Mucosa of descending colon (tissue), 3 donors: ENCODE data around the gene ATP8A1. TPM values are rescaled to one million over a fixed set of nuclear protein-coding genes. Genes with fewer than 3 reads are reported as not detected.
A peak's percentile ranks its signal among the peaks of the same experiment; 100 is the strongest.
"Not testable (repeated sequence)": the region's sequence is repeated elsewhere in the genome, so short reads cannot be mapped to it uniquely, and the experiment has no call there.

ENCODE experiments used
- ATAC-seq: fragments of 200-7000 bp; cut with Tn5 transposase; one replicate; pipeline ENCODE4 v1.9.1; 2020; ENCODE audit warnings: mild to moderate bottlenecking, moderate library complexity
- DNase-seq, 3 donors: peaks; one replicate each; pipeline ENCODE4 v3.0.0-alpha.2; 2020
- H3K36me3 ChIP-seq: fragments of 200-600 bp; one replicate; pipeline ENCODE4 v1.8.0; 2021; ENCODE audit warnings: low read depth, mild to moderate bottlenecking
- H3K4me1 ChIP-seq: fragments of 200-600 bp; one replicate; pipeline ENCODE4 v1.8.0; 2021; ENCODE audit warnings: low read depth, mild to moderate bottlenecking
- H3K4me3 ChIP-seq: fragments of 200-600 bp; one replicate; pipeline ENCODE4 v1.8.0; 2021; ENCODE audit warnings: mild to moderate bottlenecking
- H3K9me3 ChIP-seq: fragments of 200-600 bp; one replicate; pipeline ENCODE4 v1.8.0; 2021; ENCODE audit warnings: mild to moderate bottlenecking
- CTCF ChIP-seq: fragments of 200-600 bp; IDR thresholded peaks from one replicate; pipeline ENCODE4 v1.8.0; 2022; ENCODE audit warnings: antibody characterized with exemption, mild to moderate bottlenecking
- intact Hi-C, 2 donors: fragments of 100-400 bp; cut with DNase I in 1 of 2; cut with micrococcal nuclease in 1 of 2; formaldehyde crosslinking; loops; one replicate each; pipeline versions ENCODE4 v1.11.0 to v1.11.1; 2022; cut with DNase I, micrococcal nuclease
- long read RNA-seq, 2 donors: library from polyadenylated mRNA; unstranded; transcript quantifications; one replicate each; pipeline ENCODE4 v2.0.0, GENCODE V29; 2019 to 2021
- total RNA-seq, 3 donors: library from RNA; stranded (reverse); fragmentation: NEBNext Ultra II Directional in 2 of 3; extraction: Animal tissue kit (Norgen Biotek cat#: 25700) in 2 of 3; gene quantifications; one replicate each; pipeline versions ENCODE4 v1.2.1 to v1.2.4, GENCODE V29; 2021 to 2023
- donor health status: DM: no; HTN: no; CAD: no; lungs with moderate emphysema.
- donor health status: DM: no; HTN: no; CAD: no.
- donor health status: DM: no; HTN: yes; CAD: no.

The ATP8A1 gene
- total RNA-seq = 10 to 100 TPM; 40.3 to 92.0 (median 41.1) TPM
- long read RNA-seq, donor 1, full-length matches to known transcripts = 6 of 16 reads
- long read RNA-seq, donor 1, partial matches to known transcripts = 3 of 16 reads
- long read RNA-seq, donor 1, other reads (novel, unspliced or antisense) = 7 of 16 reads
- long read RNA-seq, donor 2, partial matches to known transcripts = 2 of 8 reads
- long read RNA-seq, donor 2, other reads (novel, unspliced or antisense) = 4 of 8 reads

- no peak for TF ChIP-seq CTCF
- intact Hi-C loops = no loop called here
These were observed at the start of gene ATP8A1 for GRCh38 chr4:42656944-42657792. Gene ATP8A1, minus strand, starts transcription at chr4:42657105. Its CDS starts 232 bp downstream, at chr4:42656873.

GRCh38 chr4:42706086-42706485 is 49.2 kb upstream of the ATP8A1 start:
- no peak for ATAC-seq
- no peak overlapping the region for H3K4me3 ChIP-seq
- TF ChIP-seq CTCF = no peak
- no peaks in the 10 kb centered on the region for H3K36me3 ChIP-seq
- intact Hi-C loops = no loop called here
- H3K9me3 ChIP-seq = no peaks in the 10 kb centered on the region
- no peak for DNase-seq
- H3K4me1 ChIP-seq = peaks cover 5% of the 10 kb centered on the region

More at GRCh38 chr4:42656944-42657792, at the start of gene ATP8A1:
- ATAC-seq (peak; percentile 95), DNase-seq (peak; percentile 94 to 96 (median 94))
- Histone ChIP-seq H3K4me3 (peak within 1 kb of the TSS; percentile 77), H3K4me1 (peaks cover 18% of the 10 kb centered on the region), H3K9me3 (no peaks in the 10 kb centered on the region), H3K36me3 (no peaks in the 10 kb centered on the region)

- no peak for ATAC-seq
These were observed 46.9 kb upstream of the ATP8A1 start for GRCh38 chr4:42703813-42704212.

GRCh38 chr4:42702895-42703294 is 46.0 kb upstream of the ATP8A1 start:
- no peak for DNase-seq
- no peaks in the 10 kb centered on the region for H3K4me1 ChIP-seq
- intact Hi-C loops = no loop called here
- no peak for TF ChIP-seq CTCF
- H3K36me3 ChIP-seq = no peaks in the 10 kb centered on the region
- no peaks in the 10 kb centered on the region for H3K9me3 ChIP-seq
- ATAC-seq = no peak
- no peak overlapping the region for H3K4me3 ChIP-seq

More at GRCh38 chr4:42703813-42704212, 46.9 kb upstream of the ATP8A1 start:
- no peaks in the 10 kb centered on the region for H3K36me3 ChIP-seq
- no peaks in the 10 kb centered on the region for H3K4me1 ChIP-seq
- no peak overlapping the region for H3K4me3 ChIP-seq
- no peak for TF ChIP-seq CTCF
- H3K9me3 ChIP-seq = no peaks in the 10 kb centered on the region
- intact Hi-C loops = no loop called here
- no peak for DNase-seq

- ATAC-seq, DNase-seq, H3K4me3 ChIP-seq, intact Hi-C loops, H3K36me3 ChIP-seq, H3K9me3 ChIP-seq, H3K4me1 ChIP-seq: not testable (repeated sequence)
These were observed 44.9 kb upstream of the ATP8A1 start for GRCh38 chr4:42701780-42702179.

GRCh38 chr4:42690537-42690936 is 33.6 kb upstream of the ATP8A1 start:
- no peak for TF ChIP-seq CTCF
- ATAC-seq = no peak
- intact Hi-C loops = no loop called here
- DNase-seq = no peak
- no peaks in the 10 kb centered on the region for H3K36me3 ChIP-seq
- H3K9me3 ChIP-seq = no peaks in the 10 kb centered on the region
- H3K4me1 ChIP-seq = no peaks in the 10 kb centered on the region
- no peak overlapping the region for H3K4me3 ChIP-seq
